ENCODE results near the gene ADSL.

Gene ADSL

GRCh38 chr22:40416636-40417035 lies 70.3 kb downstream of the ADSL start:
- DNase-seq = no peak

GRCh38 chr22:40417041-40417440 lies 70.7 kb downstream of the ADSL start:
- DNase-seq = no peak

- no peak for DNase-seq
These were observed 71.6 kb downstream of the ADSL start for GRCh38 chr22:40417881-40418280.

- peak in 30 of 58 donors; percentile 12 to 73 (median 36) for DNase-seq
These were observed 72.3 kb downstream of the ADSL start for GRCh38 chr22:40418366-40419201.

GRCh38 chr22:40419718-40420117 lies 73.4 kb downstream of the ADSL start:
- DNase-seq = no peak

- no peak for DNase-seq
These were observed 74.2 kb downstream of the ADSL start for GRCh38 chr22:40420341-40421081.

GRCh38 chr22:40421082-40421350 lies 74.7 kb downstream of the ADSL start:
- no peak for DNase-seq

GRCh38 chr22:40421941-40422340 lies 75.6 kb downstream of the ADSL start:
- DNase-seq = no peak

GRCh38 chr22:40422558-40423309 lies 76.4 kb downstream of the ADSL start:
- DNase-seq = peak in 4 of 58 donors; percentile 20 to 41 (median 30)

GRCh38 chr22:40423310-40423688 lies 77.0 kb downstream of the ADSL start:
- no peak for DNase-seq

- no peak for DNase-seq
These were observed 77.8 kb downstream of the ADSL start for GRCh38 chr22:40423882-40424640.

- DNase-seq = no peak
These were observed 78.8 kb downstream of the ADSL start for GRCh38 chr22:40425082-40425481.

GRCh38 chr22:40426594-40427333 lies 80.5 kb downstream of the ADSL start:
- DNase-seq = peak in 50 of 58 donors; percentile 15 to 94 (median 70)

GRCh38 chr22:40428796-40429195 lies 82.5 kb downstream of the ADSL start:
- no peak for DNase-seq

GRCh38 chr22:40429481-40429880 lies 83.2 kb downstream of the ADSL start:
- no peak for DNase-seq

GRCh38 chr22:40430991-40431390 lies 84.7 kb downstream of the ADSL start:
- no peak for DNase-seq

GRCh38 chr22:40432157-40432556 lies 85.9 kb downstream of the ADSL start:
- DNase-seq = no peak

- DNase-seq = no peak
These were observed 86.3 kb downstream of the ADSL start for GRCh38 chr22:40432625-40433024.

GRCh38 chr22:40433416-40434090 lies 87.3 kb downstream of the ADSL start:
- DNase-seq = no peak

- DNase-seq = no peak
These were observed 87.8 kb downstream of the ADSL start for GRCh38 chr22:40434106-40434505.
